HCT116 (cell line): ENCODE data around the gene ATP5PD.

ENCODE experiments used
- CTCF ChIP-seq, 3 experiments: fragments of 200-600 bp in 1 of 3; sonication (generic) in 1 of 3; IDR thresholded peaks in 2 of 3; conservative IDR thresholded peaks in 1 of 3; 2 replicates each; pipeline ENCODE4 v1.5.1; 2012 to 2017; ENCODE audit warnings: low read depth in 2 of 3, low read length in 2 of 3, antibody characterized with exemption in 1 of 3, borderline replicate concordance in 1 of 3, control low read depth in 1 of 3, mild to moderate bottlenecking in 1 of 3, mixed read lengths in 1 of 3, mixed run types in 1 of 3, moderate library complexity in 1 of 3; ENCODE audit not compliant: insufficient read depth in 1 of 3
- EZH2 ChIP-seq: fragments of 200-600 bp; sonication (generic); IDR thresholded peaks from 2 replicates; pipeline ENCODE4 v1.6.1; 2017; ENCODE audit warnings: antibody characterized with exemption, mixed run types
- EZH2phosphoT487 ChIP-seq: fragments of 200-600 bp; IDR thresholded peaks from 2 replicates; pipeline ENCODE4 v1.6.1; 2018; ENCODE audit warnings: antibody characterized with exemption, borderline replicate concordance
- POLR2AphosphoS5 ChIP-seq: IDR thresholded peaks from 2 replicates; pipeline ENCODE4 v1.6.1; 2011; ENCODE audit warnings: mild to moderate bottlenecking, low read depth, low read length, moderate library complexity
- RAD21 ChIP-seq: IDR thresholded peaks from 2 replicates; pipeline ENCODE4 v1.6.1; 2012; ENCODE audit warnings: low read depth, mild to moderate bottlenecking
- REST ChIP-seq: IDR thresholded peaks from 2 replicates; pipeline ENCODE4 v1.6.1; 2012; ENCODE audit warnings: low read depth
- YY1 ChIP-seq: IDR thresholded peaks from 2 replicates; pipeline ENCODE4 v1.6.1; 2011; ENCODE audit warnings: low read length, low read depth, moderate library complexity, mild to moderate bottlenecking; ENCODE audit not compliant: insufficient replicate concordance; ENCODE audit errors: extremely low read depth
- ZNF274 ChIP-seq: fragments of 200-500 bp; sonication (Bioruptor generic); IDR thresholded peaks from 2 replicates; pipeline ENCODE4 v1.6.1; 2014; ENCODE audit warnings: mild to moderate bottlenecking, low read depth, low read length, inconsistent platforms

- TF ChIP-seq CTCF (IDR thresholded peaks at IDR 0.05 in 2 of 3, conservative IDR thresholded peaks at IDR 0.05 in 1 of 3; ENCODE audit: borderline replicate concordance in 1 of 3, insufficient read depth in 1 of 3, low read depth in 2 of 3, low read length in 2 of 3) (peak in 2 of 3 experiments; percentile 7 to 37; a peak in 1 of 6 replicates), YY1 (peak; percentile 77), REST (no peak), EZH2phosphoT487 (no peak), RAD21 (no peak), ZNF274 (no peak), POLR2AphosphoS5 (peak; percentile 11; the same call in 1 of the 2 replicates), EZH2 (no peak)
These were observed 12.4 kb downstream of the ATP5PD start for GRCh38 chr17:75034236-75034908.
